NCI-H1105 (cell line): ENCODE measurements around the gene MSI2.

Experiments used
- DNase-seq: peaks from one replicate; lab custom pipeline; 2025; lab: John Stamatoyannopoulos, UW

Gene MSI2

DNA sequence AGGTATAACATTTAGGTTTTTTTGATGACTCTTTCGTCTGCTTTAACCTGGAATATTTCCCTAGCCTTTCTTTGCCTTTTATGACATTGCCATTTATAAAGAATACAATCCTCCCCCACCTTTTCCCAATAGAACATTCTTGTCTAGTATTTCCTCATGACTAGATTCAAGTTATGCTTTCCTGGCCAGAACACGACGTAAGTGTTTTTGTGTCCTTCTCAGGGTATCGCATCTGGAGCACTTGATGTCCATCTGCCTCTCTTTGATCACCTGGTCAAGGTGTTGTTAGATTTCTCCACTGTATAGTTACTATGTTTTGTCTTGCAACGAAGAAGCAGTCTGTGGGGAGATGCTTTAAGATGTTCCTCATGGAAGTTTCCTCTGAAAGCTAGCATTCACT is 87.4 kb downstream of the MSI2 start:
- DNase-seq: no peak

DNA sequence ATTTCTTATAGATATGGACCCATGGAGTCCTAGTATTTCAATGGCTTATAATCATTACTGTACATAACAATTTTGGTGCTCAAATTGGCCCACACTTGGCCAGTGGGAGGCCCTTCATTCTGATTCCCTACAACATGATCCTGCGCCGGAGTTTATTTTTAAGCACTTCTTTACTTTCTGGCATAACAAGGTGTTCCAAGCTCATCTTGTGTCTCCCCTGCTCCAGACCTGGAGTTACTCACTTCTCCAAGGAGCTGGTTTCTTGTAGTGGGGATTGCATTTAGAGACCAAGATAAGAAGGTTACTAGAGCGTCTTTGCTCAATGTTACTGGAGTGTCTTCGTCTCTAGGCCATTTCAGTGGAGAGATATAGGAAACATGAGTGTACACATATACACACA is 87.9 kb downstream of the MSI2 start:
- DNase-seq: no peak

DNA sequence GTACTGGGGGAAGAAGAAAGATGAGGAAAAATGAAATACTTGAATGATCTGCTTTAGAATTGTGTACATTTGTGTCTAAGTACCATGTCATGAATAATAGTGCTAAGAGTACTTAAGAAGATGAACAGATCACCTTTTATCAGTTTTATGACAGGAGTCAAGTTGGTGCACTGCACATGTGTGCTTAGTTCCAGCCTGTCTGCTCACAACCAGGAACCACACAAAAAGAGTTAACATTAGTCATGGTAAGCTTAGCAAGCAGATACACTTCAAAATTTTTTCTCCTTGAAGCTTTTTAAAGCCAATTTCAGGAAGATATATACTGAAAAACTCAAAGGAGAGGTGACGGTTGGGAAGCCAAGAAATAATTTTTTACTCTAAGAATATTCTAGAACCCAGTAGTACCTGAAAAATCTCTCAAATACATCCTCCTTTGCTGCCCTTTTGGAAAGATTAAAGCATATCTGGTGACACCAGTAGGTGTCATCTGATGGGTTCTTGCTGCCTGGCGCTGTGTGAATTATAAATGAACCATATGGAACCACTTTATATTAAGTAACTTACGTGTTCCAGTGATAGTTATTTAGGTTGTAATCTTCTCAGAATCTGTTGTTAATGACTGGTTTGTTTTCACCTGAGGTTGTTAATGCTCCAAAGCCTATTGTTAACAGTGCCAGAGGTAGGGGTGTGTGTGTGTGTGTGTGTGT is 93.4 kb downstream of the MSI2 start:
- DNase-seq: no peak

DNA sequence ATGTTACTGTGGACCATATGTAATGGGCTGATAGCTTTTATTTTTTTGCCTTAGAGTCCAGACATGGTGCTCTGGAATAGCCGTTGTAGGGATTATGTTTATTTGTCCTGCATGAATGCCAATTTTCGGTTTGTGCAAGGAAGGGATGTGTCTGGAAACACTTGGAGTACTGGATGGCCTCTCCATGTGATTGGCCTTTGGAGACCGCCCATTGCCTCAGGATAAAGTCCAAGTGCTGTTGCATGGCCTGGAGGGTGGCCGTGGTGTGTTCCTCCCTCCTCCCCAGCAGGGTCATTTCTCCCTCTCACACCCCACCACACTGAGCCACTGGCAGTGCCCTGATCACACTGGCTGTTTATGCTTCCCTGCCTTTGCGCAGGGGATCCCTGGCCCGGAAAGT is 93.9 kb downstream of the MSI2 start:
- no peak for DNase-seq

DNA sequence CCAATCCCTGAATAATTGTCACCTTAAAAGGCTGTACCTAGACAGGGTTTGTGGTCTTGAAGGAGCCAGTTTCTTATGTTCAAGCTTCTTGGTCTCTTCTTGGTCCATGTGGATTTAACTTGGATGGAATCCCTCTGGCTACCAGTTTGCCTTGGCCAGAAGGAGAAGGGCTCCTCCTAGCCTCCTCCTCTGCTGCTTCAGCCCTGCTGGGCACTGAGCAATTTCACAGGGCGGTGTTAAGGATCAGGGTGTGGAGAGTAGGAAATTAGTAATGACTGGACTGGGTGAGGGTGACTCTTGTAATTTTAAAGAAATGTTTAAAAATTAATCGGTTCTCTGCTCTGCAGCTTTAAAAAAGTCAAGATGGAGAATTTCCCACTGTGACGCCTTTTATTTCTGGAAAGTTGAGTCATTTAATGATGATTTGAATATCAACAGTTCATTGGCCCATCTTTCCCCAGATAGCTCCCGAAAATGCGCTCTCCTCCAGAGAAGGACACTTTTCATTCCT is 96.4 kb downstream of the MSI2 start:
- DNase-seq: no peak

DNA sequence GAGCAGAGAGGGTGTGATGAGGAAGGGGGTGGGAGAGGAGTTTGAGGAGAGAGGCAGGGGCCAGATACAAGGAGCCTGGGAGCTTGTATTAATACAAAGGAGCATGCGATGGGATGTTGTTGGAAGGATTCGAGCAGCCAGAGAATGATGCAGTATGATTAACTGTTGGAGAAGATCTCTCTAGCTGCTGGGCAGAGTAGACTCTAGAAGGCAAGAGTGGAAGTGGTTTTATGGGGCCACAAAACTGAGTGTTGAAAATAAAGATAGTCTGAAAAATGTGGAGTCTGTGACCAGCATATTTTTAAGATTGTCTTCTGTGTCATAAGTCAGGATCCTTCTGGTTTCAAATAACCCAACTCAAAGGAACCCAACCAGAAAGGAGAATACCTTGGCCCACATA is 98.3 kb downstream of the MSI2 start:
- no peak for DNase-seq

DNA sequence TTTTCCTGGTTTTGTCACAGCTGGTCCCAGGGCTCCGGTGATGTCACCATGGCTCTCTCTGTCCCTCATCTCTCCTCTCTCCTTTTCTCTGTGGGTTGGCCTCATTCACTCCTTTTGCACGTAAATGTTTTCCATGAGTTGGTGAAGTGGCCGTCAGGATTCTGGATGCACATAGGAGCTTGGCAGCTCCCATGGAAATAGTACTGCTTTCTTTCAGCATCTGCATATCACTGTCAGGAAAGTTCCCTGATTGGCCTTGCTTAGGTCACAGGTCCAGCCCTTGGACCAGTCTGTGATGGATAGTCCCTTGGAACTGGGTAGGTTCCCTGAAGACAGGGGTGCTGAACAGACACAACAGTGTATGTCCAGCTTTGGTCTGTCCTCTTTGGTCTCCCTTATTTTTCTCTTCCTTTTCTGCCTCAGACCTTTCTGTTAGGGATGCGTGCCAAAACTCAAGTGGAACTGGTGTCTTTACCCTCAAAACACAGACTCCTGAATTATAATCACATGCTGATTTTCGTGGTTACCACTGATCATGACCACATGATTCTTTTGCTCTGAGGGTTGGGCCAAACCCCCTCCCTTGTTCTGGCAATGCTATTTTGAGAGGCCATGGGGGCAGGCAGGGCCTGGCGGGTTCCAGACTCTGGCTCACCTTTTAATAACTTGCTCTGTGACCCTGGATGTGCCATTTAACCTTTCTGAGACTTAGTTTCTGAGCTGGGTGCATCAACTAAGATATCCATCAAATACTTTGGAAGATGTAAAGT is 99.0 kb downstream of the MSI2 start:
- DNase-seq: no peak

DNA sequence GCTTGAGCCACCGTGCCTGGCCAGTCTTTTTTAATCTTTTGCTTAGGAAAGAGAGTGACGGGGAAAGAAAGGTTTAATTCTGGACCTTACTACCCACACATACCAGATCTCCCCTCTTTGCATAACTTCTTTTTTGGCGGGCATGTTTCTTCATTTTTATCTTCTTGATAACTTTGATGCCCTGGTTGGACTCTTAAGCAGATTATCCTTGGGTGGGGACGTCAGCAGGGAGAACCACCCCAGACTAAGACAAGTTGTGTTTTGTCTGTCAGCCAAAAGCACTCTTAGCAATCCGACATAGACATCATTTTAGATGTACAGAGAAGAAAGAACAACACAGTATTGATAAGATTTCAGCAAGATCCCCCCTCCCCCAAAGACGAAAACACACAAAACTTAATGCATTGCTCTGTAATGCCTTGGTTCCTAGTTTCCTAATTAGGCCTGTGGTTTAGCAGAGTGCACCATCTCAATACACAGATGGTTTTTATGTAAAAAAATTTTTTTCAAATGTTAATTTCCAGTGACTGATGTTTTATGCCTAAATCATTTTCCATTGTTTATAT is 99.9 kb downstream of the MSI2 start:
- DNase-seq: no peak

DNA sequence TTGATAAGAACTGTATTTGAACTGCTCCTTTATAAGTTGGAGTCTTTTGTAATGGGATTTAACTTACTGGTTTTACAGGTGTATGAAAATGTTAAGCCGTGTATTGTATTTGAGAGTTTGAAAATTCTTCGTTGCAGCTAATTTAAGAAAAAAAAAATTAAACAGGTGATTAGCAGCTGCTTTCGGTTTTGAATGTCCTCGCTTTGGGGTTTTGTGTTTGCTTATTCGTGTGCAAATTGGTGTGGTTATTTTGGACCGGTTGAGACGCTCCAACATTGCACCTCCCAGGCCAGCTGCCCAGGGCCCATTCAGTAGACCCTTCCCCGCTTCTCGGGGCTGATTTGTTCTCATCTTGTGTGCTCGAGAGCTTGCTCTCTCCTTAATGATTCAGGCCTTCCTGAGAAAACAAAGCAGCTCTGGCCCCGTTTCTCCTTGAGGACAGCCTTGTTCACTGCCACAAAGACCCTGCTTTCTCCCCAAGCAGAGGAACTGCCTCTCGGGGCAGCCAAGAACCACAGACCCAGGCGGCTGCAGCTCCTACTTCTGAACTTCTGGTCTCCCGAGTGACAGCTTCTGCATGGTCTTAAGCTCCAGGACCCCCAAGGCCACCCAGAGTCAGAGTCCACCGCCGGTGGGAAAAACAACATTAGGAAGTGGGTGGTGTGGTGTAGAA is 100.5 kb downstream of the MSI2 start:
- DNase-seq: no peak

DNA sequence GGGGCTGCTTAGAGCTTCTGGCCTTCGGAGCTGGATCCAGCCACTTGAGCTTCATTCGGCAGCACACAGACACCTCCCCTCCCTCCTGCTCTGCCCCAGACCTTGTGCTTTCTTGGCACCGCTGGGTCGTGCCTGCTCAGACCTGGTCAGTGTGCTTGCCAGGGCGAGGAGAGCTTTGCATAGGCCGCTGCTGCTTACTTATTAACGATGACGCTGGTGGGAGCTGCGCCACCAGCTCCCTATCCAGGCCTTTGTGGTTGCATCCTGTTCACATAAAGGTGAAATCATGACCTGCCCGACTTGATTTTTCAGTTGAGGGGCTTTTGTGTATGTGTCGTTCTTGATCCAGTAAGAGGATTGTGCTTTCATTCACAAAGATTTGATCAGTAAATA is 101.1 kb downstream of the MSI2 start:
- no peak for DNase-seq

DNA sequence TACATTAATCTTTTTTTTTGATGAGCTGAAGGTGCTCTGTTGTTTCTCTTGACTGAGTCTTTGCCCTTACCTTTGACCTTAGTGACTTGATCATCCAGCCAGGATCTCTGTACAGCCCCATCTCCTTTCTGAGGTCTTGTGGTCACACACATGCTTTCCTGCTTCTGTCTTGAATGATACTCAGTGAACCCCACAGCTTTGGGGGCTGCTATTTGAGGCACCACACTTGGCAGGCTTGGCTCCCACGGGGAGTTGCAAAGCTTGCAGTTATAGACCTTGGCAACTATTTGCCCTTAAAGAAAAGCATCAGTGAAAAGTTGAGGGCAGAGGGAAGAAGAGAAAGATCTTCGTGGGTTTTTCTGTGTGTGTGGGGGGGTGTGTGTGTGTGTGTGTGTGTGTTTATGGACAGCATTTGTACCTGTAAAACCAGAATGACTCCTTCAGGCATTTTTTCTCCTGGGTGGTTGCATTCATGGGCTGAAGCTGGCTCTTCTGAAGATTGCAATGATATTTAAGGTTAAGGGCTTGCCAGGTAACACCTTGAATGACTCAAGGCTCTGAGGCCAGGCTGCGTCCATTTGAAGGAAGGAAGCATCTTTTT is 101.6 kb downstream of the MSI2 start:
- no peak for DNase-seq

DNA sequence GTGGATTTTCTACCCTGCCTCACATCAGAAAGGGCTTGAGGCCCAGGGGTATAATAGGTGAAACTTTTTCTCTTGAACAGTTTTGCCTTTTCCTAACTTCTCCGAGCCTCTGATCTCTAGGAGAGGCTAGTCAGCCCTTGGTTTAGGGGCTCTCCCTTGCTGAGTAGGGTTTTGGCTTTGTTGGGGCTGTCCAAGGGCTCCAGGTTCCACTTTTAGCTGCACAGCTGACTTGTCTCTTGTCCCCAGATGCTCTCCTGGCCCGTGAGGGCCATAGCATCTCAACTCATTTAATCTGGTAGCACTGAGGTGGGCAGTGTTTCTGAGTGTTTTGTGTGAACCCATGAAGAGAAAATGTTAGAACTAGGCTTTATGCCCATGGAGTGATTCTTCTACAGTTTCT is 103.9 kb downstream of the MSI2 start:
- no peak for DNase-seq

DNA sequence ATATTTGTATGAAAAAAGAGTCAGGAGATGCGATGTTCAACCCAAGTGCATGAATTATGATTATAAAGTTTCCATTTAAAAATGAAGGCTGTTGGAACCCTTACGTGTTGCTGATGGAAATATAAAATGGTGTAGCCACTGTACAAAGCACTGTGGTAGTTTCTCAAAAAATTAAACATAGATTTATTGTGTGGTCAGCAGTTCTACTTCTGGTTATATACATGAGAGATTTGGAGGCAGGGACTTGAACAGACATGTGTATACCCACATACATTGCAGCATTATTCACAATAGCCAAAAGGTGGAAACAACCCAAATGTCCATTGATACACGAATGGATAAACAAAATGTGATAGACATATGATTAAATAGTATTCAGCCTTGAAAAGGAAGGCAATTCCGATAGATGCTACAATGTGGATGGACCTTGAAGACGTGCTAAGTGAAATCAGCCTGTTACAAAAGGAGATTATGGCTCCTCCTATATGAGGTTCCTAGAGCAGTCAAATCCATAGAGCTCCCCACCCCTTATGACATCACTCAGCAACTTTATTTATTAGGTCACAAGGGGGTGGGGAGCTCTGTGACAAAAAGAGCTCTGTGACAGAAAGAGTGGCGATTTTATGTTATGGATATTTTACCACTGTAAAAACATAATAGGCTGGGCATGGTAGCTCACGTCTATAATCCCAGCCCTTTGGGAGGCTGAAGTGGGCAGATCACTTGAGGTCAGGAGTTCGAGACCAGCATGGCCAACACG is 106.7 kb downstream of the MSI2 start:
- DNase-seq: no peak

DNA sequence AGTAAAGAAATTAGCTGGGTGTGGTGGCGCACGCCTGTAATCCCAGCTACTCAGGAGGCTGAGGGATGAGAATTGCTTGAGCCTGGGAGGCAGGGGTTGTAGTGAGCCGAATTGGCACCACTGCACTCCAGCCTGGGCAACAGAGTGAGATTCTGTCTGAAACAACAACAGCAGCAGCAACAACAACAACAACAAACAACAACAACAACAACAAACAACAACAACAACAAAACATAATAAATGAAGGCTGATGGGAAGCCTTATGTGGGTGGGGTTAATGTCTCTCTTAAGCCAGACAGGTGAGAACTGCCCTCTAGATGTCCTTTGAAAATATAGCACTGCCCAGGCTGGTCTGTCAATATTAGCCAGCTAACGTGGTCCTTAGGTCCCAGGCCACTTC is 107.3 kb downstream of the MSI2 start:
- no peak for DNase-seq

DNA sequence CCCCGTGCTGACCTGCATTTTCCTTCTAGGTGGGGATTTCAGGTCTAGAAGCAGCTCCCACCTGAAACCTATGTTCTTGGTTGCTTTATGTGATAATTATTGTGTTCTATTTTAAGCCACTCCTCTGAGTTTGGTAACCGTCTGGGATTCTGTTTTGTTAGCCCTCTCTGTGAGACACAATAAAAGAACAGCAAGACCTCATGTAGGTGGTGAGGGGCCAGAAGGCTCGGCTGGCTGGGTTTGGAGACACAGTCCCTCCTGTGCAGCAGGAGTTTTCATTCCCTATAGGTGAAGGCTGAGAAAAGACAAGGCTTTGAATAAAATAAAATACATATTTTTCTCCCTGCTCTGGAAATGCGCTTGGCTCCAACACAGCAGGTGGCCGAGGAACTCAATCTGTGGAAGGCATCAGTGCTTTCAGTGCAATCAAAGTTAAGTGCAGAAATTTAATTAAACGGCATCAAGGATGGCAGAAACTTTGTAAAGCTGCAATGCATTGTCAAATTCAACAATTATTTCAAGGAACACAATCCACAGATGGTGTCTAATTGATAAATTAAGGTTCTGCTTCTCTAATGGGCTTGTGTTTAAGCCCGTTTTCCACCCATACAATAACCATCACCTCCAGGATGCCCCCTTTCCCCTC is 107.8 kb downstream of the MSI2 start:
- DNase-seq: no peak

DNA sequence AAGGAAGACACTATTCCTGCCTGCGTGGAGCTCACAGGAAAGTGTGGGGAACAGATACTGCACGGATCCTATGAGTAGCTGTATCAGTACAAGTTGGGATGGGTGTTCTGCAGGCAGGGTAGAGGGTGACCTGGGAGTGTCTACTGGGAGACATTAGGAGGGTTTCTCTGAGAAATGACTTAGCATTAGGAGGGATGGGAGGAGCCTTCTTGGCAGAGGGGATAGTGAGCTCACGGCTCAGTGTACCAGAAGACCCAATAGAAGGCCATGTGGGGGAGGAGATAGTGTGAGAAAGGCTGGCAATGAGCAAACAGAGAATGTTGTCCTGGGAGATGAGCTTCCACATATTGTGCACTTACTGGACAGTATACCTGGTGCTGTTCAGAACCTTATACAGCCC is 109.1 kb downstream of the MSI2 start:
- no peak for DNase-seq

DNA sequence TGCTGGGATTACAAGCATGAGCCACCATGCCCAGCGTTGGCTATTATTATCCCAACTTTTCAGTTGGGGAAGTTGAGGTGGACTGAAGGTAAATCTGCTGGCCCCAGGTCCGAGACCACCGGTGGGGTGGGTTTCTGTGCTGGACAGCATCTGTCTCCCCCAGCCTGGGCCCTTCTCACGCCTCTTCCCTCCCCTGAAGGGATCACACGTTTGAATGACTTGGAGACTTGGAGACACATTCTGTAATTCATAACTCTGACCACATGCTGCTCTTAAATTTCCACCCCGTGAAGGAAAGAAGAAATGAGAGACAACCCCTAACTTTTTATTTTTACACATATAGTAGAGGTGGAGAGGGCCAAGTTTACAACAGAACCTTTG is 109.8 kb downstream of the MSI2 start:
- no peak for DNase-seq

DNA sequence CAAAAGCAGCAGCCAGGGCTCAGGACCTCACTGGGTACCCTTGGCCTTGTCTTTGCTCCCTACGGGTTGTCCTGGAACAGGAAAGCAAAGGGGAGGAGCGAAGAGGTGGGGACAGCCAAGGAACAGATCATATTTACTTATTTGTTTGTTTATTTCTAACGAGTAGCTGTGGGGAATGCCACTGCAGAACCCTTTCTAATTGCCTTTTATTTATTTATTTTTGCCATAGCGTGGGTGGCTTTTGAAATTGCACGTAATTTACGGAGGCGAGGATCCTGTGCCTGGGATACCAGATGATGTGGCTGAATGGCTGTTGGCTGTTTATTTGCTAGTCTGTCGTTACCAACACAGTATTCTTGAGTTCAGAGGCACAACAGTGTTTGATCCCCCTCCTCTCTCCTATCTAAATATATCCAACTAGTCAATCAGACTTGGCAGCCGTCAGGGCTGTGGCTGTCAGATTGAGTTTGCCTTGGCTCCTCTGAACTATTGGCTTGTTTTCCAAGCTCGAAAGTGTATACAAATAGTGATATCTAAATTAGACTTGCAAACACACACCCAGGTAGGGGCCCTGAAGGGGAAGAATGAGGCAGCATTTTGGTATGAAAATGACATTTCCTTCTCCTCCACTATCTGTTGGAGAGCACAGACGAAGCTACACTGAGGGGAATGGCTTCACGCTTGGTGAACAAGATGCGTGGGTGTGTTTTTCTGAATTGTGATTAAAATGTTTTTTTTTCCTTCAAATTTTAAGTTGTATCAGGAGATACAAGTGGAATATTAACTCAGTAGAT is 110.4 kb downstream of the MSI2 start:
- peak; percentile 64 for DNase-seq

DNA sequence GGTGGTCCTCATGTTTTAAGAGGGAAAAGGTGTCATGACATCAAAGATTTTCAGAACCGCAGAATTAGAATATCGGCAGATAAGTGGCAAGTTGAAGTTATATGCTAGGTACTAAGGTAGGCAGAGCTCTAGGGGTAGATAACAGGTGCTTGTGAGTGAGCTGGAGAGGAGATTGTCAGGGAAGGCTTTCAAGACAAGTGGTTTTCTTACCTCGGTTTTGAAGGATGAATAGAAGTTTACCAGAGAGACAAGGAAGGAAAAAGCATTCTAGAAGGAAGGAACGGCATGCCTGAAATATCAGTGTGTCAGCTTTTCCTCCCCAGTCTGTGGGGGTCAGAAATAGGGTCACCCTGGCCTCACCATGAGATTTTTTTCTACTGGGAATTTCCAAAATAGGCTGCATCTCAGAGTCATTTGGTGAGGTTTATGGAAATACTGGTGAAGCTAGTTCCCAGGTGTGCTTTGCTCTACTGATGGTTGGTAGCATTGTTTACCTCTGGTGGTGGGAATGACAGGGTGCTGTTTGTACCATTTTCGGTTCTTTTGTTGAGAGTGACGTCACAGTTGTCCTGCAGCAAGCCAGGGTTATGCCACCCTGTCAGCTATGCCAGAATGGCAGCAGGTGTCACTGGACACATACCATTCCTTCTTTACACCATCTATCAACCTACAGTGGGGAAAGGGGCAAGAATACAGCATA is 112.5 kb downstream of the MSI2 start:
- no peak for DNase-seq

DNA sequence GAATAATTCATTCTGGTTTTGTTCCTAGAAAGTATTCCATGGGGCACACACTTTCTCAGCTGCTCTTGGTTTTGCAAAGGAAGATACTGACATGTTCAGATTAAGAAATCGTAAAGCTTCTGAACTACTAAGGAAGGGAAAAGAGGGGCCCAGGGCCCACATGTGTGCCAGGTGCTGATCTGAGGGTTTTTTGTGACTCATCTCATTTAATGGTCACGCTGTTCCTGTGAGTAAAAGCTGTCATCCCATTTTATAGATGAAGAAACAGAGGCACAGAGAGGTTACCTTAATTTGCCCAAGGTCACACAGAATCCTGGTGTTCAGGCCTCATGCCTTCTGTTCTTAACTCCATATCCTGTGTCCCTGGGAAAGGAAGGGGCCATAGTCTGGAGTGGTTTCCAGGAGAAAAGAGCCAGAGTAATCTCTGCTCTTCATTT is 113.2 kb downstream of the MSI2 start:
- DNase-seq: no peak
